ENCODE results near the gene GALNS. TPM values are rescaled to one million over a fixed set of nuclear protein-coding genes. Genes with fewer than 3 reads are reported as not detected.
A peak's percentile ranks its signal among the peaks of the same experiment; 100 is the strongest.

Gene GALNS
- total RNA-seq, 1 experiment from 2014 or later: 81.6 TPM

- intact Hi-C loops (cut with micrococcal nuclease; ENCODE audit: unreplicated experiment): no loop called here
- Histone ChIP-seq H3K27me3 (ENCODE audit: control insufficient read depth, insufficient read depth, low read length) (no peaks in the 10 kb centered on the region), H3K9me3 (ENCODE audit: control insufficient read depth, insufficient read depth, low read depth, low read length) (no peaks in the 10 kb centered on the region), H3K4me3 (ENCODE audit: low read depth in 2 of 2, low read length in 2 of 2) (peak overlapping the region; percentile 60 to 93), H3K4me1 (ENCODE audit: control insufficient read depth, insufficient read depth, low read length) (peaks cover 9% of the 10 kb centered on the region; the same call in 1 of the 2 replicates), H3K36me3 (ENCODE audit: control insufficient read depth, insufficient read depth, low read length) (peaks cover 6% of the 10 kb centered on the region; the same call in 1 of the 2 replicates), H3K27ac (ENCODE audit: low read length) (peak overlapping the region; percentile 78)
- POLR2A ChIA-PET: interaction anchor here (0.6 kb wide), 1 partner anchor 8 kb away, joined by 4 read pairs; no protein-coding TSS in a partner anchor
- BruUV-seq (replicated peaks): no TSS peak
- in situ Hi-C loops (cut with HindIII; ENCODE audit: low pct_unique_long_range_greater_than_20kb, low sequenced_read_pairs): no loop called here
- no peak for DNase-seq (ENCODE audit: low read depth, low spot score)
- CTCF ChIA-PET: no interaction called here
- TF ChIP-seq SIN3A (IDR thresholded peaks at IDR 0.05; ENCODE audit: borderline replicate concordance, insufficient read depth, low read depth, low read length) (no peak), TCF7L2 (IDR thresholded peaks at IDR 0.05; ENCODE audit: low read depth, low read length) (no peak), REST (IDR thresholded peaks at IDR 0.05; ENCODE audit: insufficient read depth in 1 of 2, low read depth in 2 of 2, low read length in 1 of 2) (no peak), CTCF (IDR thresholded peaks at IDR 0.05) (no peak), POLR2AphosphoS5 (IDR thresholded peaks at IDR 0.05; ENCODE audit: low read depth, low read length) (no peak)
- ATAC-seq: peak; percentile 77
Measured at GRCh38 chr16:88856122-88856827, 472 bp downstream of the GALNS start.

- H3K27ac ChIP-seq (ENCODE audit: low read length): peak overlapping the region; percentile 78
- peaks cover 9% of the 10 kb centered on the region; the same call in 1 of the 2 replicates for H3K4me1 ChIP-seq (ENCODE audit: control insufficient read depth, insufficient read depth, low read length)
- H3K27me3 ChIP-seq (ENCODE audit: control insufficient read depth, insufficient read depth, low read length): no peaks in the 10 kb centered on the region
- H3K36me3 ChIP-seq (ENCODE audit: control insufficient read depth, insufficient read depth, low read length): peaks cover 6% of the 10 kb centered on the region; the same call in 1 of the 2 replicates
- CTCF ChIA-PET: no interaction called here
- TF ChIP-seq SIN3A (IDR thresholded peaks at IDR 0.05; ENCODE audit: borderline replicate concordance, insufficient read depth, low read depth, low read length) (no peak), CTCF (IDR thresholded peaks at IDR 0.05) (no peak), TCF7L2 (IDR thresholded peaks at IDR 0.05; ENCODE audit: low read depth, low read length) (no peak), POLR2AphosphoS5 (IDR thresholded peaks at IDR 0.05; ENCODE audit: low read depth, low read length) (no peak), REST (IDR thresholded peaks at IDR 0.05; ENCODE audit: insufficient read depth in 1 of 2, low read depth in 2 of 2, low read length in 1 of 2) (no peak)
- in situ Hi-C loops (cut with HindIII; ENCODE audit: low pct_unique_long_range_greater_than_20kb, low sequenced_read_pairs): no loop called here
- ATAC-seq (no peak), DNase-seq (ENCODE audit: low read depth, low spot score) (no peak)
- H3K9me3 ChIP-seq (ENCODE audit: control insufficient read depth, insufficient read depth, low read depth, low read length): no peaks in the 10 kb centered on the region
- intact Hi-C loops (cut with micrococcal nuclease; ENCODE audit: unreplicated experiment): no loop called here
- BruUV-seq (replicated peaks): no TSS peak
- peak overlapping the region; percentile 60 to 63 for H3K4me3 ChIP-seq (ENCODE audit: low read depth in 2 of 2, low read length in 2 of 2)
- POLR2A ChIA-PET: no interaction called here
Measured at GRCh38 chr16:88855736-88856121, 1.0 kb downstream of the GALNS start.

All from Panc1 (cell line).